KMS-11 (cell line): Measurements from ENCODE around the gene XIST.

Experiments used
- H2AFZ ChIP-seq: fragments of 200-600 bp; sonication (generic); 2 replicates; pipeline ENCODE4 v1.6.1; 2016; ENCODE audit warnings: antibody characterized with exemption, mixed run types, low read depth
- H3K27ac ChIP-seq: fragments of 200-600 bp; sonication (generic); 2 replicates; pipeline ENCODE4 v1.6.1; 2016; ENCODE audit warnings: mild to moderate bottlenecking, mixed run types
- H3K27me3 ChIP-seq: fragments of 200-600 bp; sonication (generic); 2 replicates; pipeline ENCODE4 v1.6.1; 2017; ENCODE audit warnings: mild to moderate bottlenecking, low read depth, mixed run types, moderate library complexity; ENCODE audit not compliant: insufficient read depth
- H3K36me3 ChIP-seq: fragments of 200-600 bp; sonication (generic); 2 replicates; pipeline ENCODE4 v1.6.1; 2017; ENCODE audit warnings: mild to moderate bottlenecking, mixed run types; ENCODE audit not compliant: insufficient read depth
- H3K4me1 ChIP-seq: fragments of 200-600 bp; sonication (generic); 2 replicates; pipeline ENCODE4 v1.6.1; 2016; ENCODE audit warnings: mild to moderate bottlenecking, low read depth, mixed run types; ENCODE audit not compliant: poor library complexity, severe bottlenecking
- H3K4me2 ChIP-seq: fragments of 200-600 bp; sonication (generic); 2 replicates; pipeline ENCODE4 v1.7.0; 2016; ENCODE audit warnings: mild to moderate bottlenecking, mixed run types
- H3K4me3 ChIP-seq: fragments of 200-600 bp; sonication (generic); IDR thresholded peaks from 2 replicates; pipeline ENCODE4 v1.6.1; 2017; ENCODE audit warnings: low read depth, low read length, mixed read lengths; ENCODE audit not compliant: insufficient read depth
- H3K79me2 ChIP-seq: fragments of 200-600 bp; sonication (generic); 2 replicates; pipeline ENCODE4 v1.6.1; 2016; ENCODE audit warnings: low read depth, mixed run types; ENCODE audit not compliant: insufficient read depth
- H3K9ac ChIP-seq: fragments of 200-600 bp; sonication (generic); 2 replicates; pipeline ENCODE4 v1.6.1; 2016; ENCODE audit warnings: mild to moderate bottlenecking, mixed run types
- H4K20me1 ChIP-seq: fragments of 200-600 bp; sonication (generic); 2 replicates; pipeline ENCODE4 v1.6.1; 2016; ENCODE audit warnings: mild to moderate bottlenecking, mixed run types; ENCODE audit not compliant: insufficient read depth
- TF ChIP-seq, protein P1 (sequence below): fragments of 200-600 bp; sonication (generic); conservative IDR thresholded peaks from 2 replicates; pipeline ENCODE4 v1.6.1; 2017; ENCODE audit warnings: low read depth, mild to moderate bottlenecking, antibody characterized with exemption, low read length, moderate library complexity, mixed read lengths

Gene XIST

GRCh38 chrX:73868916-73869315 is 16.4 kb upstream of the XIST start:
- Histone ChIP-seq H3K27ac (no peak overlapping the region), H3K4me2 (no peak overlapping the region), H3K4me1 (no peaks in the 10 kb centered on the region), H4K20me1 (no peaks in the 10 kb centered on the region), H2AFZ (no peak overlapping the region), H3K36me3 (no peaks in the 10 kb centered on the region), H3K27me3 (no peaks in the 10 kb centered on the region), H3K4me3 (no peak overlapping the region), H3K79me2 (no peaks in the 10 kb centered on the region), H3K9ac (no peak overlapping the region)
- TF ChIP-seq, protein P1, sequence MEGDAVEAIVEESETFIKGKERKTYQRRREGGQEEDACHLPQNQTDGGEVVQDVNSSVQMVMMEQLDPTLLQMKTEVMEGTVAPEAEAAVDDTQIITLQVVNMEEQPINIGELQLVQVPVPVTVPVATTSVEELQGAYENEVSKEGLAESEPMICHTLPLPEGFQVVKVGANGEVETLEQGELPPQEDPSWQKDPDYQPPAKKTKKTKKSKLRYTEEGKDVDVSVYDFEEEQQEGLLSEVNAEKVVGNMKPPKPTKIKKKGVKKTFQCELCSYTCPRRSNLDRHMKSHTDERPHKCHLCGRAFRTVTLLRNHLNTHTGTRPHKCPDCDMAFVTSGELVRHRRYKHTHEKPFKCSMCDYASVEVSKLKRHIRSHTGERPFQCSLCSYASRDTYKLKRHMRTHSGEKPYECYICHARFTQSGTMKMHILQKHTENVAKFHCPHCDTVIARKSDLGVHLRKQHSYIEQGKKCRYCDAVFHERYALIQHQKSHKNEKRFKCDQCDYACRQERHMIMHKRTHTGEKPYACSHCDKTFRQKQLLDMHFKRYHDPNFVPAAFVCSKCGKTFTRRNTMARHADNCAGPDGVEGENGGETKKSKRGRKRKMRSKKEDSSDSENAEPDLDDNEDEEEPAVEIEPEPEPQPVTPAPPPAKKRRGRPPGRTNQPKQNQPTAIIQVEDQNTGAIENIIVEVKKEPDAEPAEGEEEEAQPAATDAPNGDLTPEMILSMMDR = no peak

- Histone ChIP-seq H4K20me1 (no peaks in the 10 kb centered on the region), H3K9ac (no peak overlapping the region), H3K27me3 (no peaks in the 10 kb centered on the region), H2AFZ (no peak overlapping the region), H3K27ac (no peak overlapping the region), H3K4me2 (no peak overlapping the region), H3K4me3 (no peak overlapping the region), H3K4me1 (no peaks in the 10 kb centered on the region), H3K79me2 (no peaks in the 10 kb centered on the region), H3K36me3 (no peaks in the 10 kb centered on the region)
- TF ChIP-seq, protein P1 = no peak
These were observed 14.6 kb upstream of the XIST start for GRCh38 chrX:73867144-73867543.

DNA sequence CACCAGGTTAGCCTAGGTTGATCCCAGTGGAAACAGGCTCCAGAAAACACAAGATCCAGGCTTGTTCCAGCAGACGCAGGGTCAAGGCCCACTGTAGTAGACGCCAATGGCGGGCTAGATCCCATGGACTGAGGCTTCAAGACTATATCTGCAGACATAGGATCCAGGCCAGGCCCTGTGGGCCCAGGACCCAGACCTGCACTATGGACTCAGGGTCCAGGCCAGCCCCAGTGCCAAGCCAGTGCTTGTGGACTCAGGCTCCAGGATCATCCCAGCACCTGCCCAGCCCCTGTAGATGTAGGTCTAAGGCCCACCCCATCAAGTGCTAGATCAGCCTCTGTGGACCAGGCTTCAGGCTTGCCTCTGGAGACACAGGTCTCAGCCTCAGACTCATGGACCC is 11.3 kb upstream of the XIST start:
- no peak overlapping the region for H2AFZ ChIP-seq
- no peaks in the 10 kb centered on the region for H3K4me1 ChIP-seq
- H3K27me3 ChIP-seq = no peaks in the 10 kb centered on the region
- no peak overlapping the region for H3K4me3 ChIP-seq
- no peaks in the 10 kb centered on the region for H3K79me2 ChIP-seq
- no peak overlapping the region for H3K27ac ChIP-seq
- no peaks in the 10 kb centered on the region for H3K36me3 ChIP-seq
- H4K20me1 ChIP-seq = no peaks in the 10 kb centered on the region
- H3K4me2 ChIP-seq = no peak overlapping the region
- TF ChIP-seq, protein P1 = no peak
- no peak overlapping the region for H3K9ac ChIP-seq

DNA sequence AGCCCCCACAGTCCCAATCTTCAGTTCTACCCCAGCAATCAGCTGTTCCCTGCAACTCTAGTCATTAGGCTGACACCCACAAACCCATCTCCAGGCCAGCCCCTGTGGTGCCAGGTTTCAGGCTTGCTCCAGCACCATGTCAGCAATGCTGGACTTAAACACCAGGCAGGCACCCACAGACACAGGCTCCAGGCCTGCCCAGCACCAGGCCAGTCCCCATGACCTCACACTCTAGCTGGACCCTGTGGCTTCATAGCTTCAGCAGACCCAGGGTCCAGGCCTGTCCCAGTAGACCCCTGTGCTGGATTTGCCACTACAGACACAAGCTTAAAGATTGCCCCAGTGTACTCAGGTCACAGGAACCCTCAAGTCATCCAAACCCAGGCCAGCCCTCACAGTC is 10.8 kb upstream of the XIST start:
- Histone ChIP-seq H3K27ac (no peak overlapping the region), H3K79me2 (no peaks in the 10 kb centered on the region), H3K4me3 (no peak overlapping the region)

More for the DNA sequence above, 10.8 kb upstream of the XIST start:
- Histone ChIP-seq H3K36me3 (no peaks in the 10 kb centered on the region), H3K4me1 (no peaks in the 10 kb centered on the region), H2AFZ (no peak overlapping the region), H4K20me1 (no peaks in the 10 kb centered on the region), H3K27me3 (no peaks in the 10 kb centered on the region), H3K9ac (no peak overlapping the region), H3K4me2 (no peak overlapping the region)
- TF ChIP-seq, protein P1 = no peak
